ENCODE measurements around the gene CYFIP2. TPM values are rescaled to one million over a fixed set of nuclear protein-coding genes. Genes with fewer than 3 reads are reported as not detected.

Gene CYFIP2
- total RNA-seq, 1 experiment from 2014 or later, result 10.6 TPM

- DNase-seq (ENCODE audit: low spot score), result no peak
Measured at GRCh38 chr5:157358871-157359270, 92.9 kb downstream of the CYFIP2 start.

DNA sequence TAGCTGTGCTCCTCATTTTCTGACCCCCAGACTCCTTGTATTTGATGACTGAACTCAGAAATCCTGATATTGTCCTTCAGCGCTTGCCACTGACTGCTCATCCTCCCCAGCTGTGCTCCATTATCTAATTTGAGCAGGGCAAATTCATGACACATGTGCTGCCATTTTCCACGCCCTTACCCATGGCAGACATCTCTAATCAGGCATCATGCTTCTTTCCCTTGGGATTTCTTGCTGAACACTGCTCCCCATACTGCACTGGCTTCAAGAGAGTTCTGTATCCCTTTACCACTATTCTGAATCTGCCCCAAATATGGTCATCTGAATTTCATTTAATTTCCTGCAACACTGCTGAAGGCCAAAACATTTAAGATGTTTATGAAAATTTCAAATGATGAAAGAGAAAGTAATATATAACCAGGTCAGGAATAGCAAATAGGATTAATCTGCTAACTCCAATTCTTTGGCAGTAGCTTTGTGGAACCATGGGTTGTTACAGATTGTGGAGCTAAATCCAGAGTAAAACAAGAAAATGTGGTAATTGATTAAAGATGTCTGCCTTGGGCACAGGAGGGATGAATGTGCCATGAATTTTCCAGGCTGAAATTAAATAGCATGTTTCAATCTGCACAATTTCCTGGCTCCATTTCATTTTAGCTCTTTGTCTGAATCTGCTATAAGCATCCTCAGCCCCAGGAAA is 93.6 kb downstream of the CYFIP2 start:
- no peak for DNase-seq (ENCODE audit: low spot score)

GRCh38 chr5:157362012-157362411 is 96.1 kb downstream of the CYFIP2 start:
- no peak for DNase-seq (ENCODE audit: low spot score)

GRCh38 chr5:157362502-157362901 is 96.6 kb downstream of the CYFIP2 start:
- DNase-seq (ENCODE audit: low spot score), result no peak

DNA sequence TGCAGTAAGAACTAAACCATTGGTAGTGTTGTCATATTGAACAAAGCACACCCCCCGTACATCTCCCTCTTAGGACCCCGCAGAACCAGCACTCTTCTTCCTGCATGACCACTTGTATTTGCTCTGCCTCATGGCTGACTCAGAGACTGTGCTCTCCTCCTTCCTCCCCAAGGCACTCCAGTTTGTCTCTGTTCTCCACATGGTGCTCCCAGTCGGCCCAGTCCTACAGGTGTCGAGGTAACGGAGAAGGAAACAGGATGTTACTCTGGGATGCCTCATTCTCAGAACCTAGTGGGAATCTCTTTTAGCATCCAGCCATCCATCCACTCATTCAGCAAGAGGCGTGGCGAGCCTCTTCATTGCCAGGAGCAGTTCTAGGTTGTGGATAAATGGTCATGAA is 97.1 kb downstream of the CYFIP2 start:
- no peak for DNase-seq (ENCODE audit: low spot score)

GRCh38 chr5:157365732-157366131 is 99.8 kb downstream of the CYFIP2 start:
- DNase-seq (ENCODE audit: low spot score), result no peak

- DNase-seq (ENCODE audit: low spot score), result peak; percentile 57
Measured at GRCh38 chr5:157366741-157367674, 101.1 kb downstream of the CYFIP2 start.

DNA sequence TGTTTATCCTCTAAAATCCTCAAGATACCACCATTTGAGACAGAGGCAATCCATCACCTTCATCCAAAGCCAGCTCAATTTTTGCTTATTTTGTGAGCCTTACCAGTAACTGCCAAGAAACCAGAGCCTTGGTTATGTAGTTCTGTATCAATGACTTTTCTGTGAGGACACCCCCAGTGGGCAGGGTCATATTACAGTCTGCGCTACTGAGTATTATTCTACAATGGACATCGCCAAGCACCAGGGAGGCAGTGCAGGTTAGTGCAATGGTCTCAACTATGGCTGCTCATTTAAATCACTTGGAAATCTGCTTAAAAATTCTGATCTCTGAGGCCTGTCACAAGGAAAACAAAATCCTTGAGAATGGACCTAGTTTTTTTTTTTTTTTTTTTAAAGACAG is 103.6 kb downstream of the CYFIP2 start:
- no peak for DNase-seq (ENCODE audit: low spot score)

- peak; percentile 31 for DNase-seq (ENCODE audit: low spot score)
Measured at GRCh38 chr5:157370967-157371366, 105.0 kb downstream of the CYFIP2 start.

DNA sequence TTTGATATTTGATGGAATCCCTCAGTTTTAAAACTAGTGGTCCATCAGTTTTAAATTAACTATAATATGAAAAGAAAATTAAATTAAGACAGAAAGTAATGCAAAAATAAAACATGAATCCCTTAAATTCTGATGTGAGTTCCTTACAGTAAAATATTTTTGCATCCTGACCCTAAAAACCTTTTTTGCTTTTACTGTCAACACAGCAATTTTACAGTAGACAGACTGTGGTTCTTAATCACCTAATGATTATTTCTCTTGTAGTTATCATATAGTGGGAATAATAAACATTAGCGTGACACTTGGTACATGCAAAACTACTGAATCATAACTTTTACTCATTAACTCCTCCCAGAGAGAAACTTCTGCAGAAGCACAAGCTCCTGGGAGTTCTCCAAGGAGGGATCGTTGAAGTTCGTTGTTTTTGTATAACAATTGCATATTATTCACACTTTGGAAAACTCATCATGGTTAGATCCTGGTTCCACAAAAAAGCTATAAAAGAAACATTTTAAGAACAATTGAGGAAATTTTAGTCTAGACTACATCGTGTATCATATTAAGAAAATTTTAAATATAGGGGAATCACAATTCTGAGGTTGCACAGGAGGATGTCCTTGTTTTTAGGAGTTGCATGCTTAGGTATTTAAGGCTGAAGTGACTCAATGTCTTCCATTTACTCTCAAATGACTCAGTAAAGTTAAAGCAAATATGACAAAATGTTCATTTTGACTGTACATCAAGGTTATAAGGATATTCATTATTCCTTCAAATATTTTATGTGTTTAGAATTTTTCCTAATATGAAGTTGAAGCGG is 105.9 kb downstream of the CYFIP2 start:
- no peak for DNase-seq (ENCODE audit: low spot score)

DNA sequence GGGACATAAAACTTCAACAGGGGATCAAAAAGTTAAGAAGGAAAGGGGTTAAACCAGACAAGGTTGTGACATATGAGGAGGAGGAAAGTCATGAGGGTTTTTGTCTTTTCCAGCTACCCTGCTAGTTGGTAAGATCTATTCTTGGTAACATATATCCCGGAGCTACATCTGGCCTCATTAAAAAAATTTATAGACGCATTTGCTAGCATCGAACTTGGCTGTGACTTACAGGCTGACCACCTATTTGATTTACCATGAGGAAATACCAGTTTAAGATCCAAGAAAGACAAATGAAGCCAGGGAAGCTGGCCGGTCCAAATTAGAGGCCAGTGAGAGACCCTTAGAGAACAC is 106.5 kb downstream of the CYFIP2 start:
- no peak for DNase-seq (ENCODE audit: low spot score)

- DNase-seq (ENCODE audit: low spot score), result no peak
Measured at GRCh38 chr5:157378509-157378908, 112.6 kb downstream of the CYFIP2 start.

DNA sequence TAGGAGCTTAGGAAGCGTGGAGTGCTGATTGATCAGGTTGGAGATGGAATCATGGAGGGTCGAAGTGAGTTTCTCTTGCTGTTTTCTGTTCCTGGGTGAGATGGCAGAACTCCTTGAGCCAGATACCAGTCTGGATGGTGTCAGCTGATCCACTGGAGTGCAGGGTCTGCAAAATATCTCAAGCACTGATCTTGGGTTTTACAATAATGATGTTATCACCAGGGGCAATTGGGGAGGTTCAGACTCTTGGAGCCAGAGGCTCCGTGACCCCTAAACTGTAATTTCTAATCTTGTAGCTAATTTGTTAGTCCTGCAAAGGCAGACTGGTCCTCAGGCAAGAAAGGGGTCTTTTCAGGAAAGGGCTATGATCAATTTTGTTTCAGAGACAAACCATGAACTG is 114.1 kb downstream of the CYFIP2 start:
- DNase-seq (ENCODE audit: low spot score), result no peak

DNA sequence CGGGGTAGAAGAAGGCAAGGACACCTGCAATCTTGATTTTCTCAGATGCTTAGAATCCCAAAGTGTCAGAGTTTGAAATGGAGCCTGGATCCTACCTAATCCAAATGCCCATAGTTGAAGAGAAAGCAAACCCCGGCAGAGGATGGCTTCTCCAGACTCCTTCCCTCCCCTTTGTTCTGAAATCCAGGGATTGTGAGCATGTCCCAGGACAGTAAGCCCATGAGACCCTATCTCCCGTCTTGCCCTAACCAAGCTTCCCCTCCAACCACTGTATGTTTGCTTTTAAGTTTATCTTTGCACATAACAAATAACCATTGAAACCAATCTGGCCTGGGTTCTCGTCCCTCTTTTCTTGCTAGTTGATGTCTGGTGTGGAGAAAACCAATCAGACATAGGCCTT is 115.8 kb downstream of the CYFIP2 start:
- no peak for DNase-seq (ENCODE audit: low spot score)

- no peak for DNase-seq (ENCODE audit: low spot score)
Measured at GRCh38 chr5:157382996-157383800, 117.3 kb downstream of the CYFIP2 start.

- DNase-seq (ENCODE audit: low spot score), result peak; percentile 87
Measured at GRCh38 chr5:157384971-157385709, 119.2 kb downstream of the CYFIP2 start.

DNA sequence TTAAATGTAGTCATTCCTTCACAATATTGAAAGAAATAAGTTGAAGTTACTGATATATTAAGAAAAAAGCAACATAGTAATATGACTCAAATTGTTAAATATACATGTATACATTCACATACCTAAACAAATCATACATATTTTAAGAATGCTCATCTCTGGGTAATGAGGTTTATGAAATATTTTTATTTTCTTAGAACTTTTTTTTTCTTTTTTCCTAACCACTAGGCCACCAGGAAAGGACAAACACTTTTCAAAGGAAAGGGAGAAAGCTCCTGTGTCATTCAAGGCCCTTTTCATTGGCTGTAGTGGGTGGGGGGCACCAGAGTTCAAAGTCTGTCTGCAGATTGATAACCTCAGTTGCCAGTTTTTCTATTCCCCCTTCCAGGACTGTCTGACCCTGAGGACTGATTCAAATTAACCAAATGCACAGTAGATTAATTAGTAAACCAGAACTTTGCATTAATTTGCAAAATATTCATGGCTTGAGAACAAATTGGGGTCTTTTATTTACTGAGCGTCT is 121.2 kb downstream of the CYFIP2 start:
- DNase-seq (ENCODE audit: low spot score), result no peak

DNA sequence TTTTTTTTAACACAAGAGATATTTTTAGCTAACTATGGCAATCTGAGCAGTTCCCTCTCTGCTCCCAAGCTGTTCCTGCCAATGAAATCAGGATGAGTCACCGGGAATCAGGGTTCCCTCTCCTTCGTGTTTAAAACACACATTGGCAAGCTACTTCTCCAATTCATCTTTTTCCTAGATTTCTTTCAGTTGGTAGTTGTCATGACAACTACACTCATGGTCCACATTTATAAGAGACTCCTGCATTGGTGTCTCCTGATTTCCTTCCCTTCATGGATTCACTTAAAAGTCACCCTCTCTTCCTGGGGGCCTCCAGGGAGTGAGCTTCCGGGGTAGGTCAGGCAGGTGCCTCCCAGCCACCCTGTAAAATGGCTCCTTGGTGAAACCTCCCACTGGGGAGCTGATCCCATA is 121.8 kb downstream of the CYFIP2 start:
- DNase-seq (ENCODE audit: low spot score), result peak; percentile 69

DNA sequence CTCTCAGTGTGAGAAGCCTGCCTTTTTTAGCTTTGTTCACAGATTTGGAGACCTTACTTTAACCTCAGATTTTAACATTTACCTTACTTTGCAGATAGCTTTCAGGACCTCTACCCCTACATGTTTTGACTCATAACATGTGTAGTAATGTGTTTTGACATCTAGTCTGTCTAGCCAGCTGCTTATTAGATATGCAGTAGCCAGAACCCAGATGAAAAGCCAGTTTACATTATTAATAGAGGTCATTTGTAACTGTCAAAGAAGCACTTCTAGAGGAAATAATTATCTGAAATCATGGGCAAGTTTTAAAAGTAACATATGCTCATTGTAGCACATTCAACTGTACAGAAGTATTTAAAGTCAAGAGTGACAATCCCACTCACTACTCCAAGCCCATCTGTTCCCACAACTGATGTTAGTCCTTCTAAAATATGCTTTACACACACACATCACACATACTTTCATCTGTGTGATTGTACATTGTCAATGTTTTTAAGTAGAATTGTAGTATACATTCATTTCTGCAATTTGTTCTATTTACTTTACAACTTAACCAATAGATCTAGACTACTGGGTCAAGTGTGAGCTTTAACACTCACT is 122.3 kb downstream of the CYFIP2 start:
- no peak for DNase-seq (ENCODE audit: low spot score)

- DNase-seq (ENCODE audit: low spot score), result no peak
Measured at GRCh38 chr5:157389103-157389502, 123.2 kb downstream of the CYFIP2 start.

Data from H4 (cell line).